Pancreas (tissue), 10 donors: Measurements from ENCODE around the gene RPS21. TPM values are rescaled to one million over a fixed set of nuclear protein-coding genes. Genes with fewer than 3 reads are reported as not detected.

Source experiments
- ATAC-seq, 4 donors: fragments of 200-7000 bp; cut with Tn5 transposase; one replicate each; pipeline versions ENCODE4 v1.8.0 to v1.9.1; 2020; ENCODE audit warnings: mild to moderate bottlenecking in 4 of 4, moderate library complexity in 4 of 4
- DNase-seq, 6 donors: peaks; one replicate each; pipeline ENCODE4 v3.0.0-alpha.2; 2020
- FAIRE-seq: peaks from 2 replicates; lab custom pipeline; 2012; peaks lifted over from hg19 to GRCh38; lab: Jason Lieb, UNC
- H3K27ac ChIP-seq, 4 donors: fragments of 200-600 bp; sonication (generic); 1 replicate in 3 of 4; 2 replicates in 1 of 4; pipeline versions ENCODE4 v1.5.0 to v1.8.0; 2020
- H3K27me3 ChIP-seq, 4 donors: fragments of 200-600 bp; one replicate each; pipeline ENCODE4 v1.8.0; 2021
- H3K36me3 ChIP-seq, 3 donors: fragments of 200-600 bp; sonication (generic) in 1 of 3; one replicate each; pipeline versions ENCODE4 v1.5.0 to v1.8.0; 2020 to 2021
- H3K4me1 ChIP-seq, 3 donors: fragments of 200-600 bp; one replicate each; pipeline ENCODE4 v1.8.0; 2021
- H3K4me3 ChIP-seq, 4 donors: fragments of 200-600 bp; sonication (generic) in 2 of 4; one replicate each; pipeline versions ENCODE4 v1.5.0 to v1.8.0; 2020 to 2021
- H3K9me3 ChIP-seq, 4 donors: fragments of 200-600 bp; one replicate each; pipeline ENCODE4 v1.8.0; 2021
- CTCF ChIP-seq, 4 donors: fragments of 200-600 bp; sonication (generic) in 3 of 4; IDR thresholded peaks; one replicate each; pipeline versions ENCODE4 v1.5.0 to v1.8.0; 2021; ENCODE audit warnings: antibody characterized with exemption in 4 of 4
- WGBS, 2 donors: extraction: QIAGEN DNeasy Blood & Tissue Kit; methylation state at CpG; one replicate each; pipeline ENCODE4 v1.1.7; 2013; 5-methylcytosine and 5-hydroxymethylcytosine counted together
- intact Hi-C, 3 donors: fragments of 100-400 bp; cut with DNase I; formaldehyde crosslinking; loops; one replicate each; pipeline versions ENCODE4 v1.11.1 to v1.14.2; 2022
- polyA plus RNA-seq, 2 donors: library from polyadenylated mRNA; stranded (reverse); fragments of 200-250 nt; gene quantifications; one replicate each; pipeline ENCODE4 v1.2.3, GENCODE V29; 2013
- total RNA-seq, 6 donors: library from RNA; stranded (reverse); fragmentation: NEBNext Ultra II Directional in 4 of 6; extraction: Animal tissue kit (Norgen Biotek cat#: 25700) in 4 of 6; gene quantifications; one replicate each; pipeline versions ENCODE4 v1.2.1 to v1.2.4, GENCODE V29; 2021 to 2023
- donor health status: healthy with polysubstance abuse.
- donor health status: DM: no; HTN: no; CAD: no; lungs with moderate emphysema.
- donor health status: DM: no; HTN: no; CAD: no.
- donor health status: control.
- donor health status: control.
- donor health status: Bipolar disorder and iron deficiency.
- donor health status: DM: yes; HTN: yes; CAD: no.
- donor health status: DM: no; HTN: no; CAD: no.
- donor health status: DM: no; HTN: no; CAD: no.
- donor health status: DM: yes; HTN: yes; CAD: no.

The RPS21 gene
- total and polyA plus RNA-seq, 8 donors, result 662 to 2,141 (median 973) TPM

GRCh38 chr20:62413896-62414481, 27.1 kb downstream of the RPS21 start:
- no peaks in the 10 kb centered on the region for H3K9me3 ChIP-seq
- H3K4me1 ChIP-seq, result peaks cover 10 to 13% (median 12%) of the 10 kb centered on the region in 3 donors
- no peak overlapping the region for H3K4me3 ChIP-seq
- ATAC-seq (no peak), DNase-seq (no peak), FAIRE-seq (no peak)
- TF ChIP-seq CTCF (IDR thresholded peaks at IDR 0.05), result no peak
- intact Hi-C loops, result no loop called here
- H3K27me3 ChIP-seq, result no peaks in the 10 kb centered on the region
- H3K27ac ChIP-seq, result no peak overlapping the region
- 89 to 94% methylated on average over 18 to 22 of the region's 22 CpGs for WGBS, 2 donors
- no peaks in the 10 kb centered on the region for H3K36me3 ChIP-seq

- peaks cover 0 to under 1% (median 0%) of the 10 kb centered on the region in 3 donors for H3K4me1 ChIP-seq
- no peaks in the 10 kb centered on the region for H3K27me3 ChIP-seq
- FAIRE-seq (no peak), DNase-seq (peak in 1 of 6 donors; percentile 72), ATAC-seq (no peak)
- intact Hi-C loops, result no loop called here
- no peaks in the 10 kb centered on the region for H3K9me3 ChIP-seq
- H3K36me3 ChIP-seq, result no peaks in the 10 kb centered on the region
- H3K4me3 ChIP-seq, result no peak overlapping the region
- no peak overlapping the region for H3K27ac ChIP-seq
- no peak for TF ChIP-seq CTCF (IDR thresholded peaks at IDR 0.05)
- WGBS, 2 donors, result 86 to 91% methylated on average over 22 to 24 of the region's 24 CpGs
Measured at GRCh38 chr20:62415354-62416111, 28.6 kb downstream of the RPS21 start.

- Histone ChIP-seq H3K36me3 (no peaks in the 10 kb centered on the region), H3K9me3 (no peaks in the 10 kb centered on the region), H3K4me3 (no peak overlapping the region), H3K27ac (no peak overlapping the region), H3K27me3 (no peaks in the 10 kb centered on the region), H3K4me1 (no peaks in the 10 kb centered on the region)
- intact Hi-C loops, result no loop called here
- TF ChIP-seq CTCF (IDR thresholded peaks at IDR 0.05), result no peak
- ATAC-seq, result no peak
- no peak for DNase-seq
- WGBS, 2 donors, result 88 to 90% methylated on average over 33 to 43 of the region's 43 CpGs
- no peak for FAIRE-seq
Measured at GRCh38 chr20:62416651-62417637, 30.0 kb downstream of the RPS21 start.

GRCh38 chr20:62417981-62418708, 31.2 kb downstream of the RPS21 start:
- Histone ChIP-seq H3K36me3 (no peaks in the 10 kb centered on the region), H3K27me3 (no peaks in the 10 kb centered on the region), H3K4me1 (no peaks in the 10 kb centered on the region), H3K9me3 (no peaks in the 10 kb centered on the region), H3K4me3 (no peak overlapping the region), H3K27ac (no peak overlapping the region)
- intact Hi-C loops, result no loop called here
- ATAC-seq (no peak), DNase-seq (no peak), FAIRE-seq (no peak)
- WGBS, 2 donors, result 81 to 91% methylated on average over 24 to 25 of the region's 25 CpGs
- TF ChIP-seq CTCF (IDR thresholded peaks at IDR 0.05), result no peak
